Stimulated activated CD4-positive, alpha-beta T cell treated with anti-CD3 and anti-CD28 coated beads, Interleukin-2, amount 100 ng/mL, for 24 hours (primary cell): Measurements from ENCODE around the gene PPM1L.

Source experiments
- DNase-seq, 2 donors: peaks; one replicate each; pipeline ENCODE4 v3.0.0-alpha.2; 2020

Gene PPM1L

DNA sequence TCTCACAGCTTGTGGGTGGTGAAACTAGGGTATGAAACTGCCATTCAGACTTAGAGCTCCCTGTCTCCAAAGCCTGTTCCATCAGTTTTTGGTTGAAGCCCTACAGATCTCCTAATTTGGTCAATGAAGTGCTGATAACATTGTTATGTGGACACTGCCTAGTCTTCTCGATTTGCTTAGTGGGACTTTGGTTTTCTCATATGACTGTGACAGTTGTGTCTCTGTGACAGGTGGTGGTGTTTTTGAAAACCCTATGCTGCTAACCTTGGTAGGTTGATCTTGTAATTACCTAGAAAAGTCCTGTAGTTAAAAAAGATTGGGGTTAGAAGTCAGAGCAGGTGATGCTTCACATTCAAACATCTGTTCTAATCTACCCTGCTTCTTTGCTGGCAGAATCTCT is 9.2 kb downstream of the PPM1L start:
- no peak for DNase-seq

DNA sequence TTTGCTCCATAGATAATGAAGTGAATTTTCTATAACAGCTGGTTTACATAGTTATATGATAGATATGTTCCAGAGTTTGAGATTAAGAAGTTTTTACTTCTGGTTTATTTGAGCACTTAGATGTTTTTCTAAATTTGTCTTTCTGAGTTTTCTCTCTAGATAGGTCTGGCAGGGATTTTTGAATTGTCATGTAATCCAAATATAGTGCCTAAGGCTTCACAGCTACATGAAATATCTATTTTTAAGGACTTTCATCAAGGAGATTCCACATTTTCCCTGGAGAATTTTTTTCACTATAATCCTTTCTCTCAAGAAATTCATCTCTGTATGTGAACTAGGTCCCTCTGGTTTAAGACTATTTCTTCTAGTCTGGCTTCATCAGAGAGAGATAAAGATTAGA is 12.0 kb downstream of the PPM1L start:
- no peak for DNase-seq

GRCh38 chr3:160768918-160769317 is 12.9 kb downstream of the PPM1L start:
- DNase-seq, result no peak

DNA sequence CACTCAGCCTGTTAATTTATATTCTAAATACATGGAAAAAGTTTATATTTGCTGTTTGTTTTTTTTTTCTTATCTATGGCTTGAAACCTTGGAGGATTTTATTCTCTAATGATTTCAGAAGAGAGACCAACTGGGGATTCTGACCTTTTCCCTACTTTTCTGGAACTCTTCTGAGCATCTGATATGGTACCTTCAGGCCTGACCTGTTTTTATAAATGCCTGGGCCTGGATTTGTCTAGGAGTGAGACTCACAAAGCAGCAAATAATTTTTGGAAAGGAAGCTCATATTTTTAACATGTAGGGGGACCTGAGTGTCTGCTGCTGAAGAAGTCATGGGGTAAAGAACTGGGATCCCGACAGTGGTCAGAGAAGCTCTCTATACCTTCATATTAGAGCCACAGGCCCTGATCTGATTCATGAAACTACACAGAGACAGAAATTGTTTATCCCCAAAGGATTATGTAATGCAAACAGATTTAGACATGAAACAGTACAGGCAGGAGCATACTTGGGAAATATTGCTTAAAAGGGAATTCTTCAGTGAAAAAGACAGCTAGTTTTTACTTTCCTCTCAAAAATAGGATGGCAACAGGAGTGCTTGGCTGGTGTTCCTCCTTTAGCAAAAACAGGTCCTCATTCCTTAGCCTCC is 15.9 kb downstream of the PPM1L start:
- no peak for DNase-seq

- DNase-seq, result no peak
These were observed 17.7 kb downstream of the PPM1L start for GRCh38 chr3:160773722-160774121.

DNA sequence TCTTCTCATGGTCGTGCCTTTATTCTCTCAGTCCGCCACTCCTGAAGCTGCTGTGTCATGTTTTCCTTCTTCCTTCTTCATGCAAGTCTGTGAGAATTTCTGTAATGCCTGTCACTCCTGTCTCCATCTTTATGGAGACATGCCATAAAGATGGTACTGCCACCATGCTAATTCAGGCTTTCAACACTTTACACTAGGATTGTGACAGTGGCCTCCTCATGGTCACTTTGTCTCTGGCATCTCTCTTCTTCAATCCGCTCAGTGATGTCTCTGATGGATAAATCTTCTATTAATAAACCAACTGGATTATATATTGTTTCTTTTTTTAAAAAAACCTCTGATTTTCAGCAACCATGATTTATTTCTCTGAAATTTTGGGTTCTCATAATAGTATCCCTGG is 18.1 kb downstream of the PPM1L start:
- no peak for DNase-seq

GRCh38 chr3:160778480-160778879 is 22.4 kb downstream of the PPM1L start:
- no peak for DNase-seq

GRCh38 chr3:160779040-160779439 is 23.0 kb downstream of the PPM1L start:
- no peak for DNase-seq

GRCh38 chr3:160780245-160780644 is 24.2 kb downstream of the PPM1L start:
- DNase-seq, result no peak

DNA sequence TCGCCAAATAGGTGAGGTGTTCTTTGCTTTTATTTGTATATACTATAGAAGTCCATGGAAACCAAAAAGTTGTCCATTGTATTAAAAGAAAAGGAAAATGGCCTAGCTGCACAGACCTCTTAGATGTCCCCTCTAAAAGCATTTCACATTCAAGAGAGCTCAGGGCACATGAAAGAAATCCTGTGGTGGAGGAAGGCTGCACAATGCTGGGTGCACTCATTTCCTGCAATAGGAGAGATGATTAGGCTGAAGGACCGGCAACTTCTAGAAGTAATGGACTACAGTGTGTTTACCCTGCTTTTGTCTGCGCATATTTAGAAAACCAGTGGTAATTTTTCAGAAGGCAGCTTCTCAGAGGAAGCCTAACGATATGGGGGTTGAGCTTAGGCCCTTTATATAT is 25.4 kb downstream of the PPM1L start:
- no peak for DNase-seq

DNA sequence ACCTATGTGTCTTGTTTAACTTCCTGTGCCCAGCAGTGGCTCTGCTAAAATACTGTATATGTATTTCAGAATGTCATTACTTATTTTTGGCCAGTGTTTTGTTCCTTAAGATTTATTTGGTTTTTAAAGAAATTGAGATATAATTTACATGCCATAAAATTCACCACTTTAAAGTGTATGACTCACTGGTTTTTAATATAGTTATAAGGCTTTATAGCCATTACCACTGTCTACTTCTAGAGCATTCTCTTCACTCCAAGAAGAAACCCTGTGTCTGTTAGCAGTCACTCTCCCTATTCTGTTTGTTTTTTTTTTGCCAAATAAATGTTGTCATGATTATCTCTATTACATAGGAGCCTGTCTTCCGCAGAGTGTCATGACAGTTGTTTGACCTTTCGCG is 25.8 kb downstream of the PPM1L start:
- no peak for DNase-seq

GRCh38 chr3:160784853-160785252 is 28.8 kb downstream of the PPM1L start:
- no peak for DNase-seq

DNA sequence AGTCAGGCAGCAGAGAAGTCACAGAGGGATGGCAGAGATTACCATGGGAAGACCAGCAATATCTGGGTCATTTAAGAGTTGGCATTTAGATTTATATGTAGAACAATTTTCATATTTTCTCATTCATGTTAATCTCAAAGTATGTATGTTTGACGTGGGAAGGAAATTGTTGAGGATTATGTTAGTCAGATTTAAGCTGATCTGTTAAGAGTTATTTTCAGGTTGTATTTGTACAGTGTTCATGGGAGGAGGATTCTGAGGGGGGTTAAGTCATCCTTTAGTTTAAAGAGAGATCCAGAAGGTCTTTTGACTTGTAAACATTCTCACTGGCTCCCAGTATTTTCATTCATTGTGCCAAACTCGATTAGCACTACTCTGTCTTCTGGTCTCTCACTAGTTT is 34.7 kb downstream of the PPM1L start:
- no peak for DNase-seq

GRCh38 chr3:160792540-160792939 is 36.5 kb downstream of the PPM1L start:
- DNase-seq, result no peak

- DNase-seq, result no peak
These were observed 37.8 kb downstream of the PPM1L start for GRCh38 chr3:160793722-160794252.

DNA sequence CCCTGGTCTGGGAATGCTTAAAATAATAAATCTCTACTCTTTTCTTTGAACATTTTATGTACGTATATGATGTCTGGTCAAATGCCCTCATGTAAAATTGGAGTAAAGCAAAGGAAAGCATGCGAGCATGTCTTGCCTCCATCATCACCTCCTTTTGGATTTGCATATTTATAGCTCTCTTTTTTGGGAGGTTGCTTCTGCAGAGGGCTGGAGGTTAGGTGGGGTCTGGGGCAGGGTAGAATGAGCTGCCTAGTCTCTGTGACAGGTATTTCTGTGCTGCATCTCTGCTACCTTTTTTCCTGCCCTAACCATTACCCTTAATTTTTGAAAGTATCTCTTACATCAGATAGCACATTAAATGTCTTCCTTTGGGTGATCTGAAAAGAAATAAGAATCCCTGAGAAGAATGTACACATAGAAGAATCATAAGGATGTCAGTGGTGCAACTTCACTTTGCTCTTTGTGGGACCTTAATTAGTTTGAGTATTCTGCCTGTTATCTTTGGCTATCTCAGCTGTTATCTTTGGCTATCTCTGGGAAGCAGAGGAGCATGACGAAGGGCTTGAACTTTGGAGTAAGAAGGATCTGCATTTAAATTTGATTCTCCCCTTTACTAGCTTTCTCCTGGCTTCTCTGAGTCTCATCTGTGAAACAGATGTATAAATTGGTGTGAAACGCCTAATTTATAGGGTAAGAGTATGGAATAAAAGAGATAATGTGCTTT is 40.2 kb downstream of the PPM1L start:
- DNase-seq, result no peak

- no peak for DNase-seq
These were observed 40.8 kb downstream of the PPM1L start for GRCh38 chr3:160796813-160797164.

DNA sequence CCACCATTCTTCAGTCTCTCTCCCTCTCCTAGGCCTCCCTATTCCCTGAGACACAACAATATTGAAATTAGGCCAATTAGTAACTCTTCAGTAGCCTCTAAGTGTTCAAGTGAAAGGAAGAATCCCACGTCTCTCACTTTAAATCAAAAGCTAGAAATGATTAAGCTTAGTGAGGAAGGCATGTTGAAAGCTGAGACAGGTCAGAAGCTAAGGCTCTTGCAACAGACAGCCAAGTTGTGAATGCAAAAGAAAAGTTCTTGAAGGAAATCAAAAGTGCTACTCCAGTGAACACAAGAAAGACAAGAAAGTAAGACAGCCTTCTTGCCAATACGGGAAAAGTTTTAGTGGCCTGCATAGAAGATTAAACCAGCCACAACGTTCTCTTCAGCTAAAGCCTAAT is 41.3 kb downstream of the PPM1L start:
- DNase-seq, result no peak

DNA sequence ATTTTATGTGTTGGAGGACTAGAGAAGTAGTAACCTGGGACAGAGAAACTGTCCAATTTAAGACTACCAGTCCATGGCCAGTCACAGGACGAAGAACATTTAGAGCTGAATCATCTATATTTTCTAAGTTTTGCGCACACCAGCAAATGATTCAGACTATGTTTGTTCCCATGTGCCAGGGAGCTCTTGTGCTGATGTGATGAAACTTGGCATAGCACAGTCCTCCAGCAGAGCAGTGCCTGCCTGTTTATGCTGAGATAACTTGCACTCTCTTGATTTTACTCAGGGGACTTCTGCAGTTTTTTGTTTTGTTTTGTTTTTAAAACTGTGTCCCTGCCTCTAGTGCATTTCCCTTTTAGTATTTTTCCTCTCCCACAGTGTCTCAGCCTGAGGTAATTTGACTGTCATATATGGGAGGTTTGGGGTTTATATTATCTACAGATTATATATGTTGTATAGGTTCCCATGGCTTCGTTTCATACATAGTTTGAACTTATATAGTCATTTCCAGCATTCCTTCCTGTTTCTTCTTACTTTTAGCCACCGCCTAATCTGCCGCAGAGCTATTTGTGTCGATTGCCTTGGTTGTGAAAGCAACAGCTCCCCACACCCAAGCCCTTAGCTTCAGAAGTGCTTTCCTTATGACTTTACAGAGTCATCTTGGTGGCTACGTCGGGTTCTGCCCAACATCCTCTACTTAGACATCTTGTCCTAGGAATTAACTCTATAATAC is 45.5 kb downstream of the PPM1L start:
- DNase-seq, result peak; percentile 20

GRCh38 chr3:160804762-160805161 is 48.7 kb downstream of the PPM1L start:
- DNase-seq, result no peak

DNA sequence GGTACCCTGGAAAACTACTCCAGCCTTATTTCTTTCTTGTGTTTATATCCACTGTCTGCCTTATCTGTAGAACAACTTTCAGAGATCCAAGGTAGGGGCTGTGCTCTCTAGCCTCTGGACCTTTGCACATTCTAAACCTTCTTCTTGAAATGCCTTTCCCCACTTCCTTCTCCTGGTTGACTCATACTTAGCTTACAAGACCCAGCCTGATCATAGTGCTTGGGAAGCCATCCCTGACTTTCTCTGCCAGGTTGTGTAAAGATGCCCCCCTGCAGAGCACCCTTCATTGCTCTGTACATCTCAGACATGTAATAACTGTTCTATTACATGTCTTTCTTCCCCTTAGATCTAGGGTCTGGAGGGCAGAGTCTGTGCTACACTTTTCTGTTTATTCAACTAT is 50.1 kb downstream of the PPM1L start:
- DNase-seq, result no peak

GRCh38 chr3:160806686-160807085 is 50.7 kb downstream of the PPM1L start:
- no peak for DNase-seq

DNA sequence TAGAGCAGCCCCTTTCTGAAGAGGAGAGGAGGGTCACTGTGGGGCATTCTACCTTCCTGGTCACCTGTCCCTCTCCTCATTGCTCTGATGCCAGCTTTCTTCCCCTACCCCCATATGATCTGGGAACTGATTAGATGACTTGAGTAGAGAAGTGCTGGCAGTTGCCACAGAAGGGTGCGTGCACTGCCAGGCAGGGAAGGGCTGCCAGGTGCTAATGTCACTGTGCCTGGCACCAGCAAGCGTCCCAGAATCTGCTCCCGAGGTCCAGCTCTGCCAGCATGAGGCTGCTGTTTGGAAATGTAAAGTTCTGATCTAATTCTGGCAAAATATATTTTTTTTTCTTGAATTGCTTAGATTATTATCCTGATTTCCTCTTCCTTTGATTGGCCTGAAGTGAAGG is 52.8 kb downstream of the PPM1L start:
- no peak for DNase-seq

GRCh38 chr3:160809453-160809852 is 53.4 kb downstream of the PPM1L start:
- no peak for DNase-seq
